ENCODE measurements around the gene CFAP53.
A peak's percentile ranks its signal among the peaks of the same experiment; 100 is the strongest.

Gene CFAP53

GRCh38 chr18:50193796-50194630, 72.3 kb downstream of the CFAP53 start:
- Mint-ChIP-seq H3K9me3 (no peaks in the 10 kb centered on the region), H3K27ac (ENCODE audit: low read depth) (no peak overlapping the region), H3K4me1 (peaks cover 15% of the 10 kb centered on the region), H3K36me3 (ENCODE audit: insufficient read depth) (no peaks in the 10 kb centered on the region), H3K27me3 (peaks cover 76% of the 10 kb centered on the region), H3K4me3 (peak overlapping the region; percentile 26)
- DNase-seq (ENCODE audit: low spot score in 2 of 2) (no peak), ATAC-seq (replicated peaks; ENCODE audit: extremely low read depth, poor library complexity, severe bottlenecking) (no peak)

- Mint-ChIP-seq H3K9me3 (no peaks in the 10 kb centered on the region), H3K4me1 (peaks cover 15% of the 10 kb centered on the region), H3K36me3 (ENCODE audit: insufficient read depth) (no peaks in the 10 kb centered on the region), H3K4me3 (peak overlapping the region; percentile 26), H3K27ac (ENCODE audit: low read depth) (no peak overlapping the region), H3K27me3 (peaks cover 67% of the 10 kb centered on the region)
- no peak for DNase-seq (ENCODE audit: low spot score in 2 of 2)
- no peak for ATAC-seq (replicated peaks; ENCODE audit: extremely low read depth, poor library complexity, severe bottlenecking)
Observed at GRCh38 chr18:50192995-50193795, 73.1 kb downstream of the CFAP53 start.

GRCh38 chr18:50190926-50191325, 75.4 kb downstream of the CFAP53 start:
- no peak for DNase-seq (ENCODE audit: low spot score in 2 of 2)
- no peaks in the 10 kb centered on the region for H3K36me3 Mint-ChIP-seq (ENCODE audit: insufficient read depth)

GRCh38 chr18:50190236-50190635, 76.1 kb downstream of the CFAP53 start:
- DNase-seq (ENCODE audit: low spot score in 2 of 2) (no peak), ATAC-seq (replicated peaks; ENCODE audit: extremely low read depth, poor library complexity, severe bottlenecking) (no peak)
- Mint-ChIP-seq H3K4me1 (peaks cover 5% of the 10 kb centered on the region), H3K4me3 (no peak overlapping the region), H3K27ac (ENCODE audit: low read depth) (no peak overlapping the region), H3K27me3 (peaks cover 38% of the 10 kb centered on the region), H3K36me3 (ENCODE audit: insufficient read depth) (no peaks in the 10 kb centered on the region), H3K9me3 (no peaks in the 10 kb centered on the region)

More at GRCh38 chr18:50190926-50191325, 75.4 kb downstream of the CFAP53 start:
- Mint-ChIP-seq H3K27me3 (peaks cover 45% of the 10 kb centered on the region), H3K4me1 (peaks cover 10% of the 10 kb centered on the region), H3K27ac (ENCODE audit: low read depth) (no peak overlapping the region), H3K4me3 (no peak overlapping the region), H3K9me3 (no peaks in the 10 kb centered on the region)
- no peak for ATAC-seq (replicated peaks; ENCODE audit: extremely low read depth, poor library complexity, severe bottlenecking)

GRCh38 chr18:50189160-50189559, 77.1 kb downstream of the CFAP53 start:
- Mint-ChIP-seq H3K9me3 (no peaks in the 10 kb centered on the region), H3K4me3 (no peak overlapping the region), H3K27ac (ENCODE audit: low read depth) (no peak overlapping the region), H3K36me3 (ENCODE audit: insufficient read depth) (no peaks in the 10 kb centered on the region), H3K27me3 (peaks cover 38% of the 10 kb centered on the region), H3K4me1 (peaks cover 4% of the 10 kb centered on the region)
- ATAC-seq (replicated peaks; ENCODE audit: extremely low read depth, poor library complexity, severe bottlenecking) (no peak), DNase-seq (ENCODE audit: low spot score in 2 of 2) (no peak)

- H3K4me3 Mint-ChIP-seq, result no peak overlapping the region
- peaks cover 38% of the 10 kb centered on the region for H3K27me3 Mint-ChIP-seq
- no peaks in the 10 kb centered on the region for H3K9me3 Mint-ChIP-seq
- H3K4me1 Mint-ChIP-seq, result no peaks in the 10 kb centered on the region
- no peak overlapping the region for H3K27ac Mint-ChIP-seq (ENCODE audit: low read depth)
- ATAC-seq (replicated peaks; ENCODE audit: extremely low read depth, poor library complexity, severe bottlenecking), result no peak
- H3K36me3 Mint-ChIP-seq (ENCODE audit: insufficient read depth), result no peaks in the 10 kb centered on the region
- no peak for DNase-seq (ENCODE audit: low spot score in 2 of 2)
Observed at GRCh38 chr18:50188652-50189051, 77.6 kb downstream of the CFAP53 start.

GRCh38 chr18:50187659-50188058, 78.6 kb downstream of the CFAP53 start:
- ATAC-seq (replicated peaks; ENCODE audit: extremely low read depth, poor library complexity, severe bottlenecking) (no peak), DNase-seq (ENCODE audit: low spot score in 2 of 2) (no peak)
- Mint-ChIP-seq H3K9me3 (no peaks in the 10 kb centered on the region), H3K27me3 (peaks cover 40% of the 10 kb centered on the region), H3K4me1 (no peaks in the 10 kb centered on the region), H3K4me3 (no peak overlapping the region), H3K36me3 (ENCODE audit: insufficient read depth) (no peaks in the 10 kb centered on the region), H3K27ac (ENCODE audit: low read depth) (no peak overlapping the region)

- Mint-ChIP-seq H3K27ac (ENCODE audit: low read depth) (no peak overlapping the region), H3K4me3 (no peak overlapping the region), H3K9me3 (no peaks in the 10 kb centered on the region), H3K36me3 (ENCODE audit: insufficient read depth) (no peaks in the 10 kb centered on the region), H3K4me1 (no peaks in the 10 kb centered on the region), H3K27me3 (peaks cover 31% of the 10 kb centered on the region)
- DNase-seq (ENCODE audit: low spot score in 2 of 2) (no peak), ATAC-seq (replicated peaks; ENCODE audit: extremely low read depth, poor library complexity, severe bottlenecking) (no peak)
Observed at GRCh38 chr18:50186385-50186784, 79.9 kb downstream of the CFAP53 start.

GRCh38 chr18:50183556-50183955, 82.7 kb downstream of the CFAP53 start:
- Mint-ChIP-seq H3K27me3 (peaks cover 29% of the 10 kb centered on the region), H3K9me3 (no peaks in the 10 kb centered on the region), H3K27ac (ENCODE audit: low read depth) (no peak overlapping the region), H3K4me1 (no peaks in the 10 kb centered on the region), H3K4me3 (no peak overlapping the region), H3K36me3 (ENCODE audit: insufficient read depth) (no peaks in the 10 kb centered on the region)
- DNase-seq (ENCODE audit: low spot score in 2 of 2), result no peak
- no peak for ATAC-seq (replicated peaks; ENCODE audit: extremely low read depth, poor library complexity, severe bottlenecking)

GRCh38 chr18:50182511-50182910, 83.8 kb downstream of the CFAP53 start:
- H3K4me1 Mint-ChIP-seq, result no peaks in the 10 kb centered on the region
- no peaks in the 10 kb centered on the region for H3K9me3 Mint-ChIP-seq
- H3K27ac Mint-ChIP-seq (ENCODE audit: low read depth), result no peak overlapping the region
- peaks cover 39% of the 10 kb centered on the region for H3K27me3 Mint-ChIP-seq
- DNase-seq (ENCODE audit: low spot score in 2 of 2) (no peak), ATAC-seq (replicated peaks; ENCODE audit: extremely low read depth, poor library complexity, severe bottlenecking) (no peak)
- no peak overlapping the region for H3K4me3 Mint-ChIP-seq
- H3K36me3 Mint-ChIP-seq (ENCODE audit: insufficient read depth), result no peaks in the 10 kb centered on the region

GRCh38 chr18:50181590-50181989, 84.7 kb downstream of the CFAP53 start:
- H3K4me1 Mint-ChIP-seq, result no peaks in the 10 kb centered on the region
- H3K4me3 Mint-ChIP-seq, result no peak overlapping the region
- H3K36me3 Mint-ChIP-seq (ENCODE audit: insufficient read depth), result no peaks in the 10 kb centered on the region
- no peaks in the 10 kb centered on the region for H3K9me3 Mint-ChIP-seq
- H3K27me3 Mint-ChIP-seq, result peaks cover 49% of the 10 kb centered on the region
- DNase-seq (ENCODE audit: low spot score in 2 of 2) (no peak), ATAC-seq (replicated peaks; ENCODE audit: extremely low read depth, poor library complexity, severe bottlenecking) (no peak)
- H3K27ac Mint-ChIP-seq (ENCODE audit: low read depth), result no peak overlapping the region

GRCh38 chr18:50179465-50179864, 86.8 kb downstream of the CFAP53 start:
- no peak for ATAC-seq (replicated peaks; ENCODE audit: extremely low read depth, poor library complexity, severe bottlenecking)

More at GRCh38 chr18:50179465-50179864, 86.8 kb downstream of the CFAP53 start:
- no peak overlapping the region for H3K27ac Mint-ChIP-seq (ENCODE audit: low read depth)
- H3K36me3 Mint-ChIP-seq (ENCODE audit: insufficient read depth), result no peaks in the 10 kb centered on the region
- DNase-seq (ENCODE audit: low spot score in 2 of 2), result no peak
- H3K4me3 Mint-ChIP-seq, result no peak overlapping the region
- no peaks in the 10 kb centered on the region for H3K9me3 Mint-ChIP-seq
- H3K4me1 Mint-ChIP-seq, result no peaks in the 10 kb centered on the region
- peaks cover 61% of the 10 kb centered on the region for H3K27me3 Mint-ChIP-seq

Measured in central memory CD8-positive, alpha-beta T cell (primary cell).